SU-DHL-6 (cell line): ENCODE measurements around the gene GABRB3.

Experiments
- H2AFZ ChIP-seq: fragments of 200-600 bp; sonication (generic); 2 replicates; pipeline ENCODE4 v1.6.1; 2014; ENCODE audit warnings: low read depth, mild to moderate bottlenecking, moderate library complexity, mixed read lengths, antibody characterized with exemption, low read length; ENCODE audit not compliant: severe bottlenecking
- H3F3A ChIP-seq: fragments of 200-600 bp; shearing (Covaris generic); 2 replicates; pipeline ENCODE4 v1.6.0; 2016; ENCODE audit warnings: antibody characterized with exemption, mild to moderate bottlenecking; ENCODE audit not compliant: insufficient read depth
- H3K27ac ChIP-seq: fragments of 200-600 bp; sonication (generic); 2 replicates; pipeline ENCODE4 v1.5.1; 2016; ENCODE audit warnings: low read depth, mild to moderate bottlenecking, low read length, moderate library complexity, mixed read lengths
- H3K27me3 ChIP-seq: fragments of 200-600 bp; sonication (generic), shearing (Covaris generic); 2 replicates; pipeline ENCODE4 v1.6.0; 2014; ENCODE audit warnings: mild to moderate bottlenecking, low read length
- H3K36me3 ChIP-seq: fragments of 200-600 bp; sonication (generic); 2 replicates; pipeline ENCODE4 v1.6.1; 2014; ENCODE audit warnings: mild to moderate bottlenecking, low read length, mixed read lengths
- H3K4me2 ChIP-seq: fragments of 300-600, 200-600 bp; shearing (Covaris generic), sonication (generic); 2 replicates; pipeline ENCODE4 v1.6.0; 2014; ENCODE audit warnings: low read length, low read depth, mild to moderate bottlenecking; ENCODE audit not compliant: poor library complexity, severe bottlenecking
- H3K4me3 ChIP-seq: fragments of 200-600 bp; sonication (generic); 2 replicates; pipeline ENCODE4 v1.5.1; 2014; ENCODE audit warnings: antibody characterized with exemption, low read length, mild to moderate bottlenecking, mixed read lengths; ENCODE audit not compliant: insufficient read depth, poor library complexity, severe bottlenecking
- H3K79me2 ChIP-seq: fragments of 200-600 bp; sonication (generic); 2 replicates; pipeline ENCODE4 v1.6.1; 2014; ENCODE audit warnings: mild to moderate bottlenecking, low read length, moderate library complexity; ENCODE audit not compliant: insufficient read depth
- H3K9ac ChIP-seq: fragments of 200-600 bp; sonication (generic); 2 replicates; pipeline ENCODE4 v1.7.0; 2014; ENCODE audit warnings: mild to moderate bottlenecking, low read length
- H3K9me2 ChIP-seq: fragments of 200-600 bp; sonication (generic); replicated peaks from 2 replicates; pipeline ENCODE4 v1.6.1; 2014; ENCODE audit warnings: low read length; ENCODE audit not compliant: insufficient read depth
- H3K9me3 ChIP-seq: fragments of 200-600 bp; sonication (generic); 2 replicates; pipeline ENCODE4 v1.6.1; 2014; ENCODE audit warnings: low read length, mixed read lengths; ENCODE audit not compliant: insufficient read depth
- H4K20me1 ChIP-seq: fragments of 200-600 bp; sonication (generic); 2 replicates; pipeline ENCODE4 v1.6.1; 2014; ENCODE audit warnings: low read depth, mild to moderate bottlenecking, antibody characterized with exemption, low read length, moderate library complexity, mixed read lengths
- CTCF ChIP-seq: fragments of 200-600 bp; sonication (generic); IDR thresholded peaks from one replicate; pipeline ENCODE4 v1.5.1; 2017; ENCODE audit warnings: antibody characterized with exemption, mild to moderate bottlenecking, low read length, moderate library complexity; ENCODE audit not compliant: insufficient read depth, poor library complexity, severe bottlenecking
- EZH2phosphoT487 ChIP-seq: fragments of 200-600 bp; sonication (generic), shearing (Covaris generic); conservative IDR thresholded peaks from 2 replicates; pipeline ENCODE4 v1.6.1; 2018; ENCODE audit warnings: mild to moderate bottlenecking, antibody characterized with exemption, low read length, moderate library complexity, mixed read lengths

The GABRB3 gene

GRCh38 chr15:26630857-26631256, 142.0 kb downstream of the GABRB3 start:
- Histone ChIP-seq H3K79me2 (peaks cover 6% of the 10 kb centered on the region; the same call in 1 of the 2 replicates), H3K27ac (peak overlapping the region; percentile 91), H3K4me3 (no peak overlapping the region), H3K4me2 (peak overlapping the region; percentile 55), H2AFZ (peak overlapping the region; percentile 29), H3K27me3 (no peaks in the 10 kb centered on the region), H4K20me1 (no peaks in the 10 kb centered on the region), H3K9ac (peak overlapping the region; percentile 34), H3F3A (peaks cover 26% of the 10 kb centered on the region), H3K36me3 (no peaks in the 10 kb centered on the region), H3K9me3 (no peaks in the 10 kb centered on the region), H3K9me2 (no peaks in the 10 kb centered on the region)
- TF ChIP-seq EZH2phosphoT487, result no peak
- TF ChIP-seq CTCF, result no peak

- Histone ChIP-seq H3K27me3 (no peaks in the 10 kb centered on the region), H3K79me2 (peaks cover 6% of the 10 kb centered on the region; the same call in 1 of the 2 replicates), H3K9me3 (no peaks in the 10 kb centered on the region), H3K4me3 (peak overlapping the region; percentile 65), H3K27ac (peak overlapping the region; percentile 91), H3F3A (peaks cover 26% of the 10 kb centered on the region), H3K36me3 (no peaks in the 10 kb centered on the region), H3K4me2 (peak overlapping the region; percentile 65), H4K20me1 (no peaks in the 10 kb centered on the region), H3K9ac (peak overlapping the region; percentile 79), H3K9me2 (no peaks in the 10 kb centered on the region), H2AFZ (peak overlapping the region; percentile 30)
- TF ChIP-seq CTCF, result no peak
- no peak for TF ChIP-seq EZH2phosphoT487
Observed at GRCh38 chr15:26628879-26629529, 143.9 kb downstream of the GABRB3 start.

GRCh38 chr15:26628071-26628470, 144.8 kb downstream of the GABRB3 start:
- Histone ChIP-seq H3F3A (peaks cover 26% of the 10 kb centered on the region), H2AFZ (no peak overlapping the region), H4K20me1 (no peaks in the 10 kb centered on the region), H3K4me3 (peak overlapping the region; percentile 65), H3K9ac (peak overlapping the region; percentile 79), H3K27ac (peak overlapping the region; percentile 69), H3K36me3 (no peaks in the 10 kb centered on the region), H3K9me2 (no peaks in the 10 kb centered on the region), H3K4me2 (peak overlapping the region; percentile 65), H3K9me3 (no peaks in the 10 kb centered on the region), H3K79me2 (peaks cover 6% of the 10 kb centered on the region; the same call in 1 of the 2 replicates), H3K27me3 (no peaks in the 10 kb centered on the region)
- no peak for TF ChIP-seq CTCF
- no peak for TF ChIP-seq EZH2phosphoT487
